Measurements from ENCODE around the gene ANAPC2.

The ANAPC2 gene

DNA sequence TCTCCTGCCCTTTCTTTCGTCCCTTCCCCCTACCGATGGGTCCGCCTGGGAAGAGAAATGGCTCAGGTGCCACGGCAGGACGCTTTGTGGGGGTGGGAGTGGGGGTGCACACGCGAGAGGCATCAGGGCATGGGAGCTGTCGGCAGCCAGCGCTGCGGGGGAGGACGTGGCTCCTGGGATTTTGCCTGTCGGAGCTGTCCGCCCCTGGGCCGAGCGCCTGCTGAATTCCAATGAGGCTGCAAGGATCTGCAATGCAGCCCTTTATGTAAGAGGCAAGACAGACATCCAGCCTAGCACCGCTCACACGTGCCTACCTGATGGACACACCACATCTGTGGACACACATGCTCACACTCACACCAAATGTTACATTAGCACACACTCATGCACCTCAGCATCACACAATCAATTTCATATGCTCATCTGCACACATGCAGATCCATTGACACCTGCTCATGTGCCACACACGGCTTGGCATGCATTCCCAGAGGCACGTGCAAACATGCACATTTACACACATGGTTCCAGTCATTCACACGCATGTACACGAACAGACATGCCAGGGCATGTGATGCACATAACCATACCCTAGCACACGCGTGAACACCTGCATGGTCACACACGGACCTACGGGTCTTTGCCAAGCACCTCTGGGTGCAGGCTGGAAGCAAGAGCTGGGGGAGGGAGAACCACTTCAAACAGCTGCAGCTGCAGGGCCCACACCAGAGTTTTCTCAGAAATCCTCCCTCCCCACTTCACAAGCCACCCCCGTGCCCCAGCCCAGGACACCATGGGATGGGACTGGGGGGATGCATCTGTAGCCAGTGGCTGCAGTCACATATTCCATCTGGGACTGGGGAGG, 48.0 kb downstream of the ANAPC2 start:
- no peak overlapping the region for H2BK12ac ChIP-seq (ENCODE audit: low read length in 2 of 2)
- H3K14ac ChIP-seq (ENCODE audit: low read length in 2 of 2), result no peak overlapping the region
- H4K8ac ChIP-seq (ENCODE audit: low read length), result no peak overlapping the region
- H3K27ac ChIP-seq (ENCODE audit: low read length, poor library complexity, severe bottlenecking), result no peak overlapping the region
- H3K9me3 ChIP-seq (ENCODE audit: control insufficient read depth, low read length), result no peaks in the 10 kb centered on the region
- H3K36me3 ChIP-seq (ENCODE audit: control insufficient read depth in 1 of 2, insufficient read depth in 2 of 2, low read depth in 1 of 2, low read length in 2 of 2), result peaks cover 0 to 8% of the 10 kb centered on the region in 2 experiments
- no peak overlapping the region for H2BK120ac ChIP-seq (ENCODE audit: low read depth, low read length)
- no peak overlapping the region for H3K18ac ChIP-seq (ENCODE audit: low read depth in 1 of 2, low read length in 2 of 2)
- H3K4me3 ChIP-seq (ENCODE audit: insufficient read depth in 1 of 2, low read depth in 1 of 2, low read length in 2 of 2), result no peak overlapping the region
- 68% methylated on average over 23 of the region's 26 CpGs for WGBS
- H3K4me2 ChIP-seq (ENCODE audit: low read length, poor library complexity, severe bottlenecking), result no peak overlapping the region
- no peak overlapping the region for H2BK5ac ChIP-seq (ENCODE audit: low read depth, low read length, poor library complexity, severe bottlenecking)
- H3K4ac ChIP-seq (ENCODE audit: low read depth in 1 of 2, low read length in 2 of 2), result no peak overlapping the region
- no peaks in the 10 kb centered on the region for H3K79me1 ChIP-seq (replicated peaks; ENCODE audit: low read length, poor library complexity, severe bottlenecking)
- H2AK5ac ChIP-seq (ENCODE audit: low read length, severe bottlenecking), result no peak overlapping the region
- H2AFZ ChIP-seq (ENCODE audit: low read depth, low read length), result no peak overlapping the region
- H2BK15ac ChIP-seq (ENCODE audit: low read depth, poor library complexity, severe bottlenecking), result no peak overlapping the region
- peaks cover 71 to 79% of the 10 kb centered on the region in 2 experiments for H3K27me3 ChIP-seq (ENCODE audit: control insufficient read depth in 1 of 2, insufficient read depth in 1 of 2, low read length in 2 of 2)
- H4K91ac ChIP-seq (ENCODE audit: low read length), result no peak overlapping the region
- no peak for DNase-seq
- H3K23ac ChIP-seq (ENCODE audit: low read length in 2 of 2), result no peak overlapping the region
- no peak overlapping the region for H3K9ac ChIP-seq (ENCODE audit: low read length)
- H3K4me1 ChIP-seq (ENCODE audit: control insufficient read depth, insufficient read depth, low read depth, low read length), result peaks cover 6% of the 10 kb centered on the region

DNA sequence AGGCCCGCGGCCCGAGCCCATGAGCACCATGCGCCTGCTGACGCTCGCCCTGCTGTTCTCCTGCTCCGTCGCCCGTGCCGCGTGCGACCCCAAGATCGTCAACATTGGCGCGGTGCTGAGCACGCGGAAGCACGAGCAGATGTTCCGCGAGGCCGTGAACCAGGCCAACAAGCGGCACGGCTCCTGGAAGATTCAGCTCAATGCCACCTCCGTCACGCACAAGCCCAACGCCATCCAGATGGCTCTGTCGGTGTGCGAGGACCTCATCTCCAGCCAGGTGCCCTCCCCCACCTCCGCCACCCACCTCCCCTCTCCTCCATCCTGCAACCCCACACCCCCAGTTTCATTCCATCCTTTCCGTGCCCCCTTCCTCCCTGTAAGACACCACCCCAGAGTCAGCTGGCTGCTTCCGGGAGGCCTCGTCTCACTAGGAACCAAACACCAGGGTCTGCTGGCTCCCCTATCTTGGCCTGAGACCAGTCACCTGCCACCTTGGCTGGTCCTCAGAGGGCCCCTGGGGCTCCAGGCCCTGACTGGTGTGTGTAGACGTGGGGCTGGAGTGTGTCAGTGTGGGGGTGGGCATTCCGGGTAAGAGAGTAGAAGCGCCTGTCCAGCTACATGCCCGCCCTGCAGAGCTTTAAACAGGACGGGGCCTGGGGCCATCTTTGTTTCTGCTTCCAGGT, 48.8 kb downstream of the ANAPC2 start:
- H2BK5ac ChIP-seq (ENCODE audit: low read depth, low read length, poor library complexity, severe bottlenecking), result no peak overlapping the region
- no peak overlapping the region for H4K91ac ChIP-seq (ENCODE audit: low read length)
- no peak overlapping the region for H2BK120ac ChIP-seq (ENCODE audit: low read depth, low read length)
- H3K9me3 ChIP-seq (ENCODE audit: control insufficient read depth, low read length), result no peaks in the 10 kb centered on the region
- no peak overlapping the region for H3K23ac ChIP-seq (ENCODE audit: low read length in 2 of 2)
- H3K36me3 ChIP-seq (ENCODE audit: control insufficient read depth in 1 of 2, insufficient read depth in 2 of 2, low read depth in 1 of 2, low read length in 2 of 2), result peaks cover 0 to 8% of the 10 kb centered on the region in 2 experiments
- H3K4me3 ChIP-seq (ENCODE audit: insufficient read depth in 1 of 2, low read depth in 1 of 2, low read length in 2 of 2), result peak overlapping the region in 1 of 2 experiments; percentile 28
- H3K27me3 ChIP-seq (ENCODE audit: control insufficient read depth in 1 of 2, insufficient read depth in 1 of 2, low read length in 2 of 2), result peaks cover 71 to 79% of the 10 kb centered on the region in 2 experiments
- H3K9ac ChIP-seq (ENCODE audit: low read length), result no peak overlapping the region
- H2BK12ac ChIP-seq (ENCODE audit: low read length in 2 of 2), result no peak overlapping the region
- 51% methylated on average over 37 of the region's 37 CpGs for WGBS
- peaks cover 6% of the 10 kb centered on the region for H3K4me1 ChIP-seq (ENCODE audit: control insufficient read depth, insufficient read depth, low read depth, low read length)
- no peak overlapping the region for H3K4me2 ChIP-seq (ENCODE audit: low read length, poor library complexity, severe bottlenecking)
- no peak overlapping the region for H3K14ac ChIP-seq (ENCODE audit: low read length in 2 of 2)
- no peak overlapping the region for H2AFZ ChIP-seq (ENCODE audit: low read depth, low read length)
- H2BK15ac ChIP-seq (ENCODE audit: low read depth, poor library complexity, severe bottlenecking), result no peak overlapping the region
- no peak overlapping the region for H3K27ac ChIP-seq (ENCODE audit: low read length, poor library complexity, severe bottlenecking)
- no peaks in the 10 kb centered on the region for H3K79me1 ChIP-seq (replicated peaks; ENCODE audit: low read length, poor library complexity, severe bottlenecking)
- H2AK5ac ChIP-seq (ENCODE audit: low read length, severe bottlenecking), result no peak overlapping the region
- H3K4ac ChIP-seq (ENCODE audit: low read depth in 1 of 2, low read length in 2 of 2), result no peak overlapping the region
- no peak for DNase-seq
- H4K8ac ChIP-seq (ENCODE audit: low read length), result no peak overlapping the region
- H3K18ac ChIP-seq (ENCODE audit: low read depth in 1 of 2, low read length in 2 of 2), result no peak overlapping the region

DNA sequence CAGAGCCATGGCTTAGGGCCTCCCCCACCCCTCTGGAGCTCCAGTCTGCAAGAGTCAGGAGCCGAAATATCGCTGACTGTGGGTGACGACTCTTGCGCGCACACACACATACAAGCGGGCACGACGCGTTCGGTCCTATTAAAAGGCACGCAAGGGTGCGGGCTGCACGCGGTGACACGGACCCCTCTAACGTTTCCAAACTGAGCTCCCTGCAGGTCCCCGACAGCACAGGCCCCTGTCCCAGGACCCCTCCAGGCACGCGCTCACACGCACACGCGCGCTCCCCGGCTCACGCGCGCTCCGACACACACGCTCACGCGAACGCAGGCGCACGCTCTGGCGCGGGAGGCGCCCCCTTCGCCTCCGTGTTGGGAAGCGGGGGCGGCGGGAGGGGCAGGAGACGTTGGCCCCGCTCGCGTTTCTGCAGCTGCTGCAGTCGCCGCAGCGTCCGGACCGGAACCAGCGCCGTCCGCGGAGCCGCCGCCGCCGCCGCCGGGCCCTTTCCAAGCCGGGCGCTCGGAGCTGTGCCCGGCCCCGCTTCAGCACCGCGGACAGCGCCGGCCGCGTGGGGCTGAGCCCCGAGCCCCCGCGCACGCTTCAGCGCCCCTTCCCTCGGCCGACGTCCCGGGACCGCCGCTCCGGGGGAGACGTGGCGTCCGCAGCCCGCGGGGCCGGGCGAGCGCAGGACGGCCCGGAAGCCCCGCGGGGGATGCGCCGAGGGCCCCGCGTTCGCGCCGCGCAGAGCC, 49.5 kb downstream of the ANAPC2 start, which contains the start of gene GRIN1:
Gene GRIN1 (plus strand): TSS at position 433 of the 746 bp plus-strand sequence. CDS start 333 bp downstream, outside the sequence.
- WGBS, result 28% methylated on average over 49 of the region's 104 CpGs
- no peak within 1 kb of the TSS for H2BK5ac ChIP-seq (ENCODE audit: low read depth, low read length, poor library complexity, severe bottlenecking)
- H2BK15ac ChIP-seq (ENCODE audit: low read depth, poor library complexity, severe bottlenecking), result no peak within 1 kb of the TSS

More for the DNA sequence above, 49.5 kb downstream of the ANAPC2 start, which contains the start of gene GRIN1:
- H3K4ac ChIP-seq (ENCODE audit: low read depth in 1 of 2, low read length in 2 of 2), result no peak within 1 kb of the TSS
- H2AK5ac ChIP-seq (ENCODE audit: low read length, severe bottlenecking), result no peak within 1 kb of the TSS
- DNase-seq, result peak; percentile 28
- no peak within 1 kb of the TSS for H3K23ac ChIP-seq (ENCODE audit: low read length in 2 of 2)
- no peak within 1 kb of the TSS for H3K9ac ChIP-seq (ENCODE audit: low read length)
- H2AFZ ChIP-seq (ENCODE audit: low read depth, low read length), result no peak within 1 kb of the TSS
- no peak within 1 kb of the TSS for H4K8ac ChIP-seq (ENCODE audit: low read length)
- H3K79me1 ChIP-seq (replicated peaks; ENCODE audit: low read length, poor library complexity, severe bottlenecking), result no peaks in the 10 kb centered on the region
- no peak within 1 kb of the TSS for H4K91ac ChIP-seq (ENCODE audit: low read length)
- H3K27ac ChIP-seq (ENCODE audit: low read length, poor library complexity, severe bottlenecking), result no peak within 1 kb of the TSS
- no peak within 1 kb of the TSS for H3K14ac ChIP-seq (ENCODE audit: low read length in 2 of 2)
- H3K36me3 ChIP-seq (ENCODE audit: control insufficient read depth in 1 of 2, insufficient read depth in 2 of 2, low read depth in 1 of 2, low read length in 2 of 2), result peaks cover 0 to 8% of the 10 kb centered on the region in 2 experiments
- no peak within 1 kb of the TSS for H3K18ac ChIP-seq (ENCODE audit: low read depth in 1 of 2, low read length in 2 of 2)
- H3K4me2 ChIP-seq (ENCODE audit: low read length, poor library complexity, severe bottlenecking), result no peak within 1 kb of the TSS
- H3K4me1 ChIP-seq (ENCODE audit: control insufficient read depth, insufficient read depth, low read depth, low read length), result peaks cover 6% of the 10 kb centered on the region
- peak within 1 kb of the TSS in 1 of 2 experiments; percentile 28 for H3K4me3 ChIP-seq (ENCODE audit: insufficient read depth in 1 of 2, low read depth in 1 of 2, low read length in 2 of 2)
- H3K9me3 ChIP-seq (ENCODE audit: control insufficient read depth, low read length), result no peaks in the 10 kb centered on the region
- H3K27me3 ChIP-seq (ENCODE audit: control insufficient read depth in 1 of 2, insufficient read depth in 1 of 2, low read length in 2 of 2), result peaks cover 71 to 79% of the 10 kb centered on the region in 2 experiments
- H2BK120ac ChIP-seq (ENCODE audit: low read depth, low read length), result no peak within 1 kb of the TSS
- no peak within 1 kb of the TSS for H2BK12ac ChIP-seq (ENCODE audit: low read length in 2 of 2)
